ENCODE results near the gene FKBP6. TPM values are rescaled to one million over a fixed set of nuclear protein-coding genes. Genes with fewer than 3 reads are reported as not detected.
A peak's percentile ranks its signal among the peaks of the same experiment; 100 is the strongest.

The FKBP6 gene
- total RNA-seq, 1 donor from 2014 or later = not detected

DNA sequence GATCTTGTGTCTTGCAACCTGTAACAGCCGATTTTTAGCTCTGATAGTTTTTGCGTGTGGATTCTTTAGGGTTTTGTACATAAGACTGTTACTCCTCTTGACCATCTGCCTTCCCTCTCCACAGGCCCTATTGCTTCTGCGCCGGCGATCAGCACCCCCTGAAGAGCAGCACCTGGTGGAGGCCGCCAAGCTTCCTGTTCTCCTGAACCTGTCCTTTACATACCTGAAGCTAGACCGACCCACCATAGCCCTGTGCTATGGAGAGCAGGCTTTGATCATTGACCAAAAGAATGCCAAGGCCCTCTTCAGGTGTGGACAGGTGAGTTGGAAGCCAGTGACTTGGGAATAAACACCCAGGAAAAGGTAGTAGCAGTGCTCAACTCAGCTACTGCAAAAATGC, 12.6 kb downstream of the FKBP6 start:
- Mint-ChIP-seq H3K27me3 (ENCODE audit: low read depth) (no peaks in the 10 kb centered on the region), H3K4me1 (peaks cover 16% of the 10 kb centered on the region), H3K36me3 (no peaks in the 10 kb centered on the region), H3K9me3 (no peaks in the 10 kb centered on the region), H3K27ac (no peak overlapping the region), H3K4me3 (no peak overlapping the region)
- DNase-seq (ENCODE audit: low spot score in 2 of 2, unreplicated experiment in 2 of 2) = no peak
- TF ChIP-seq, protein P1, sequence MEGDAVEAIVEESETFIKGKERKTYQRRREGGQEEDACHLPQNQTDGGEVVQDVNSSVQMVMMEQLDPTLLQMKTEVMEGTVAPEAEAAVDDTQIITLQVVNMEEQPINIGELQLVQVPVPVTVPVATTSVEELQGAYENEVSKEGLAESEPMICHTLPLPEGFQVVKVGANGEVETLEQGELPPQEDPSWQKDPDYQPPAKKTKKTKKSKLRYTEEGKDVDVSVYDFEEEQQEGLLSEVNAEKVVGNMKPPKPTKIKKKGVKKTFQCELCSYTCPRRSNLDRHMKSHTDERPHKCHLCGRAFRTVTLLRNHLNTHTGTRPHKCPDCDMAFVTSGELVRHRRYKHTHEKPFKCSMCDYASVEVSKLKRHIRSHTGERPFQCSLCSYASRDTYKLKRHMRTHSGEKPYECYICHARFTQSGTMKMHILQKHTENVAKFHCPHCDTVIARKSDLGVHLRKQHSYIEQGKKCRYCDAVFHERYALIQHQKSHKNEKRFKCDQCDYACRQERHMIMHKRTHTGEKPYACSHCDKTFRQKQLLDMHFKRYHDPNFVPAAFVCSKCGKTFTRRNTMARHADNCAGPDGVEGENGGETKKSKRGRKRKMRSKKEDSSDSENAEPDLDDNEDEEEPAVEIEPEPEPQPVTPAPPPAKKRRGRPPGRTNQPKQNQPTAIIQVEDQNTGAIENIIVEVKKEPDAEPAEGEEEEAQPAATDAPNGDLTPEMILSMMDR (IDR thresholded peaks at IDR 0.05; ENCODE audit: unreplicated experiment) = no peak

DNA sequence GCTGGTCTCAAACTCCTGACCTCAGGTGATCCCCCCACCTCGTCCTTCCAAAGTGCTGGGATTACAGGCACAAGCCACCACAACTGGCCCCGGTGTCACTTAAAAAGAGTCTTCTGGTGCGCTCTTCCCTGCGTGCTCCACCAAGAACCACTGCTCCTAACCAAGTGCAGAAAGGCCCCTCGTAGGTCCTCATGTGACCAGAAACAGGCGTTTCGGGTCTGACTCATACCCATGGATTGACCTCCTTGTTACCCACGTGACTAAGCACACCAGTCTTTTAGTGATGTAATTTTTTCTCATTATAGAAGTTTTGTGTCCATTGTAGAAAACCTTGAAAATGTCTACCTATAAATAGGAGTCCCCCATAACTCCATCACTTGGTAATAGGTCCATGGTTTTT, 13.9 kb downstream of the FKBP6 start:
- Mint-ChIP-seq H3K4me3 (no peak overlapping the region), H3K9me3 (no peaks in the 10 kb centered on the region), H3K4me1 (peaks cover 15% of the 10 kb centered on the region), H3K27me3 (ENCODE audit: low read depth) (no peaks in the 10 kb centered on the region), H3K36me3 (no peaks in the 10 kb centered on the region), H3K27ac (no peak overlapping the region)
- TF ChIP-seq, protein P1 (IDR thresholded peaks at IDR 0.05; ENCODE audit: unreplicated experiment) = no peak
- DNase-seq (ENCODE audit: low spot score in 2 of 2, unreplicated experiment in 2 of 2) = no peak

DNA sequence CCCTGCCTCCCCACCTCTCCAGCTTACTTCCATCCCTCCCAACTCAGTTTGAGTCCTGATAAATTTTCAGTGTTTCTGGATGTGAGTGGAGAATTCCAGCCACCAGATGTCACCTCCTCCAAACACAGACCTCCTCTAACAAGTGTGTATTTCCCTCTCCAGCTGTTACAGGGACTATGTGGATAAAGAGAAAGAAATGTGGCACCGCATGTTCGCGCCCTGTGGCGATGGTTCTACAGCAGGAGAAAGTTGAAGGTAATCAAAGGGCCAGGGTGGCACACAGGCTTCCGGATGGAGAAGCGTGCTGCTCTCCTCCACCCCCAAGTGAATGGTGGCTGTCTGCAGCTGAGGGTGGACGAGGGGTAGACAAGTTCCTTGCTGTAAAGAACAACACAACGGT, 14.7 kb downstream of the FKBP6 start:
- Mint-ChIP-seq H3K4me1 (peaks cover 14% of the 10 kb centered on the region), H3K27ac (peak overlapping the region; percentile 28), H3K4me3 (no peak overlapping the region), H3K36me3 (no peaks in the 10 kb centered on the region), H3K9me3 (no peaks in the 10 kb centered on the region), H3K27me3 (ENCODE audit: low read depth) (no peaks in the 10 kb centered on the region)
- TF ChIP-seq, protein P1 (IDR thresholded peaks at IDR 0.05; ENCODE audit: unreplicated experiment) = peak; percentile 14
- no peak for DNase-seq (ENCODE audit: low spot score in 2 of 2, unreplicated experiment in 2 of 2)

GRCh38 chr7:73343671-73344380, 15.9 kb downstream of the FKBP6 start:
- no peaks in the 10 kb centered on the region for H3K36me3 Mint-ChIP-seq
- no peak for DNase-seq (ENCODE audit: low spot score in 2 of 2, unreplicated experiment in 2 of 2)
- H3K9me3 Mint-ChIP-seq = peaks cover 6% of the 10 kb centered on the region
- peaks cover 14% of the 10 kb centered on the region for H3K4me1 Mint-ChIP-seq
- H3K4me3 Mint-ChIP-seq = no peak overlapping the region
- H3K27me3 Mint-ChIP-seq (ENCODE audit: low read depth) = no peaks in the 10 kb centered on the region
- TF ChIP-seq, protein P1 (IDR thresholded peaks at IDR 0.05; ENCODE audit: unreplicated experiment) = no peak
- no peak overlapping the region for H3K27ac Mint-ChIP-seq

GRCh38 chr7:73345538-73345937, 17.6 kb downstream of the FKBP6 start:
- no peaks in the 10 kb centered on the region for H3K27me3 Mint-ChIP-seq (ENCODE audit: low read depth)
- H3K4me1 Mint-ChIP-seq = peaks cover 16% of the 10 kb centered on the region
- H3K36me3 Mint-ChIP-seq = no peaks in the 10 kb centered on the region
- no peak overlapping the region for H3K4me3 Mint-ChIP-seq
- H3K9me3 Mint-ChIP-seq = peaks cover 6% of the 10 kb centered on the region
- H3K27ac Mint-ChIP-seq = no peak overlapping the region
- TF ChIP-seq, protein P1 (IDR thresholded peaks at IDR 0.05; ENCODE audit: unreplicated experiment) = no peak
- DNase-seq (ENCODE audit: low spot score in 2 of 2, unreplicated experiment in 2 of 2) = no peak
